ENCODE measurements around the gene CNTN4.

- TF ChIP-seq EP300 (IDR thresholded peaks at IDR 0.05) (no peak), CTCF (IDR thresholded peaks at IDR 0.05) (no peak)
These were observed 969.8 kb downstream of the CNTN4 start for GRCh38 chr3:3068358-3068881.
